H9 (cell line): Measurements from ENCODE around the gene KLK15. TPM values are rescaled to one million over a fixed set of nuclear protein-coding genes. Genes with fewer than 3 reads are reported as not detected.

Source experiments
- DNase-seq: peaks from one replicate; pipeline ENCODE4 v3.0.0-alpha.2; 2017
- H2AFZ ChIP-seq: one replicate; pipeline ENCODE4 v1.6.1; 2013; ENCODE audit warnings: mild to moderate bottlenecking, low read length, control low read depth, moderate library complexity
- H2AK5ac ChIP-seq: 2 replicates; pipeline ENCODE4 v1.6.1; 2013; ENCODE audit warnings: low read length, control low read depth, mixed read lengths; ENCODE audit not compliant: insufficient read length
- H2BK120ac ChIP-seq: one replicate; pipeline ENCODE4 v1.6.1; 2013; ENCODE audit warnings: low read depth, mild to moderate bottlenecking, low read length, control low read depth, inconsistent platforms; ENCODE audit not compliant: poor library complexity, severe bottlenecking
- H2BK12ac ChIP-seq: 2 replicates; pipeline ENCODE4 v1.6.1; 2013; ENCODE audit warnings: low read length, control low read depth, mixed read lengths, low read depth; ENCODE audit not compliant: insufficient read length
- H2BK15ac ChIP-seq: 2 replicates; pipeline ENCODE4 v1.6.1; 2013; ENCODE audit warnings: low read depth, low read length, control low read depth
- H2BK20ac ChIP-seq: one replicate; pipeline ENCODE4 v1.6.1; 2013; ENCODE audit warnings: low read depth, mild to moderate bottlenecking, low read length, control low read depth, inconsistent platforms; ENCODE audit not compliant: poor library complexity, severe bottlenecking
- H2BK5ac ChIP-seq: 2 replicates; pipeline ENCODE4 v1.6.1; 2013; ENCODE audit warnings: low read length, control low read depth, mixed read lengths; ENCODE audit not compliant: insufficient read length
- H3K14ac ChIP-seq: 2 replicates; pipeline ENCODE4 v1.6.1; 2013; ENCODE audit warnings: low read length, control low read depth; ENCODE audit not compliant: insufficient read depth
- H3K18ac ChIP-seq: 2 replicates; pipeline ENCODE4 v1.6.1; 2013; ENCODE audit warnings: low read depth, mild to moderate bottlenecking, mixed read lengths, low read length, control low read depth; ENCODE audit not compliant: insufficient read length
- H3K23ac ChIP-seq: 2 replicates; pipeline ENCODE4 v1.6.1; 2013; ENCODE audit warnings: low read length, control low read depth, mixed read lengths, low read depth; ENCODE audit not compliant: insufficient read length
- H3K23me2 ChIP-seq: 2 replicates; pipeline ENCODE4 v1.6.1; 2013; ENCODE audit warnings: low read depth, mild to moderate bottlenecking, mixed read lengths, low read length, control low read depth; ENCODE audit not compliant: insufficient read length, poor library complexity, severe bottlenecking
- H3K27ac ChIP-seq: 2 replicates; pipeline ENCODE4 v1.5.1; 2013; ENCODE audit warnings: low read length, control low read depth, mixed read lengths, low read depth; ENCODE audit not compliant: insufficient read length
- H3K27me3 ChIP-seq: 2 replicates; pipeline ENCODE4 v1.6.1; 2013; ENCODE audit warnings: low read length, control low read depth, inconsistent platforms; ENCODE audit not compliant: insufficient read depth
- H3K4ac ChIP-seq: 2 replicates; pipeline ENCODE4 v1.6.1; 2013; ENCODE audit warnings: low read depth, mild to moderate bottlenecking, control low read depth, inconsistent platforms, low read length, moderate library complexity
- H3K4me1 ChIP-seq: 2 replicates; pipeline ENCODE4 v1.6.1; 2013; ENCODE audit warnings: low read length, control low read depth, inconsistent platforms; ENCODE audit not compliant: insufficient read depth
- H3K4me2 ChIP-seq: 2 replicates; pipeline ENCODE4 v1.6.1; 2013; ENCODE audit warnings: low read length, control low read depth, mixed read lengths; ENCODE audit not compliant: insufficient read length, insufficient read depth
- H3K56ac ChIP-seq: 2 replicates; pipeline ENCODE4 v1.6.1; 2013; ENCODE audit warnings: low read depth, mild to moderate bottlenecking, mixed read lengths, low read length, control low read depth; ENCODE audit not compliant: insufficient read length
- H3K79me1 ChIP-seq: 2 replicates; pipeline ENCODE4 v1.6.1; 2013; ENCODE audit warnings: low read depth, mild to moderate bottlenecking, moderate library complexity, low read length, control low read depth, inconsistent platforms; ENCODE audit not compliant: insufficient read depth, poor library complexity, severe bottlenecking
- H3K79me2 ChIP-seq: 2 replicates; pipeline ENCODE4 v1.6.1; 2013; ENCODE audit warnings: low read length, control low read depth, inconsistent platforms; ENCODE audit not compliant: insufficient read depth
- H3K9ac ChIP-seq: 2 replicates; pipeline ENCODE4 v1.6.1; 2013; ENCODE audit warnings: low read length, control low read depth, mixed read lengths; ENCODE audit not compliant: insufficient read length; ENCODE audit errors: extremely low read depth
- H3K9me3 ChIP-seq: one replicate; pipeline ENCODE4 v1.6.1; 2013; ENCODE audit warnings: low read depth, low read length, inconsistent platforms; ENCODE audit not compliant: control insufficient read depth
- H3T11ph ChIP-seq: one replicate; pipeline ENCODE4 v1.6.1; 2013; ENCODE audit warnings: mild to moderate bottlenecking, low read length, control low read depth, inconsistent platforms
- H4K20me1 ChIP-seq: one replicate; pipeline ENCODE4 v1.6.1; 2013; ENCODE audit not compliant: control insufficient read depth, insufficient read length, insufficient read depth
- H4K5ac ChIP-seq: 2 replicates; pipeline ENCODE4 v1.6.1; 2013; ENCODE audit warnings: low read depth, mild to moderate bottlenecking, mixed read lengths, low read length, control low read depth; ENCODE audit not compliant: insufficient read length
- H4K8ac ChIP-seq: replicated peaks from 2 replicates; pipeline ENCODE4 v1.6.1; 2013; ENCODE audit warnings: low read length, control low read depth, mixed read lengths, low read depth; ENCODE audit not compliant: insufficient read length
- H4K91ac ChIP-seq: 2 replicates; pipeline ENCODE4 v1.6.1; 2013; ENCODE audit warnings: low read depth, mild to moderate bottlenecking, moderate library complexity, mixed read lengths, low read length, control low read depth; ENCODE audit not compliant: insufficient read length
- H3K27ac Mint-ChIP-seq, 3 experiments: 2 replicates in 2 of 3; 3 replicates in 1 of 3; pipeline ENCODE4 v1.8.0; 2020 to 2021; ENCODE audit warnings: mixed read lengths in 3 of 3, mild to moderate bottlenecking in 1 of 3, moderate library complexity in 1 of 3
- H3K27me3 Mint-ChIP-seq: 2 replicates; pipeline ENCODE4 v1.8.0; 2021; ENCODE audit warnings: low read depth, mild to moderate bottlenecking, moderate library complexity, mixed read lengths
- H3K36me3 Mint-ChIP-seq, 3 experiments: 2 replicates in 2 of 3; 3 replicates in 1 of 3; pipeline ENCODE4 v1.8.0; 2020 to 2021; ENCODE audit warnings: low read depth in 3 of 3, mixed read lengths in 3 of 3; ENCODE audit not compliant: insufficient read depth in 1 of 3
- H3K4me1 Mint-ChIP-seq, 2 experiments: 2 replicates each; pipeline ENCODE4 v1.8.0; 2020; ENCODE audit warnings: mixed read lengths in 2 of 2
- H3K4me3 Mint-ChIP-seq, 2 experiments: 2 replicates in 1 of 2; 3 replicates in 1 of 2; pipeline ENCODE4 v1.8.0; 2020 to 2021; ENCODE audit warnings: mild to moderate bottlenecking in 2 of 2, mixed read lengths in 2 of 2, moderate library complexity in 1 of 2
- H3K9me3 Mint-ChIP-seq, 2 experiments: 2 replicates in 1 of 2; 3 replicates in 1 of 2; pipeline ENCODE4 v1.8.0; 2020; ENCODE audit warnings: mild to moderate bottlenecking in 2 of 2, mixed read lengths in 2 of 2, moderate library complexity in 1 of 2
- WGBS: extraction: QIAGEN DNeasy Blood & Tissue Kit; methylation state at CpG from one replicate; pipeline ENCODE4 v1.1.7; 2013; ENCODE audit warnings: missing lambda C conversion rate, low lambda C conversion rate, mixed read lengths; ENCODE audit not compliant: insufficient read length; ENCODE audit errors: extremely low coverage; 5-methylcytosine and 5-hydroxymethylcytosine counted together
- total RNA-seq: library from RNA; stranded (reverse); gene quantifications from 2 replicates; pipeline ENCODE4 v1.2.1, GENCODE V29; 2021
- TF ChIP-seq, protein P1 (sequence below): fragments of 200-600 bp; sonication (generic); conservative IDR thresholded peaks from 3 replicates; pipeline ENCODE4 v1.8.0; 2021; ENCODE audit warnings: antibody characterized with exemption, mild to moderate bottlenecking

KLK15 gene
- total RNA-seq, 1 experiment from 2014 or later, result not detected

DNA sequence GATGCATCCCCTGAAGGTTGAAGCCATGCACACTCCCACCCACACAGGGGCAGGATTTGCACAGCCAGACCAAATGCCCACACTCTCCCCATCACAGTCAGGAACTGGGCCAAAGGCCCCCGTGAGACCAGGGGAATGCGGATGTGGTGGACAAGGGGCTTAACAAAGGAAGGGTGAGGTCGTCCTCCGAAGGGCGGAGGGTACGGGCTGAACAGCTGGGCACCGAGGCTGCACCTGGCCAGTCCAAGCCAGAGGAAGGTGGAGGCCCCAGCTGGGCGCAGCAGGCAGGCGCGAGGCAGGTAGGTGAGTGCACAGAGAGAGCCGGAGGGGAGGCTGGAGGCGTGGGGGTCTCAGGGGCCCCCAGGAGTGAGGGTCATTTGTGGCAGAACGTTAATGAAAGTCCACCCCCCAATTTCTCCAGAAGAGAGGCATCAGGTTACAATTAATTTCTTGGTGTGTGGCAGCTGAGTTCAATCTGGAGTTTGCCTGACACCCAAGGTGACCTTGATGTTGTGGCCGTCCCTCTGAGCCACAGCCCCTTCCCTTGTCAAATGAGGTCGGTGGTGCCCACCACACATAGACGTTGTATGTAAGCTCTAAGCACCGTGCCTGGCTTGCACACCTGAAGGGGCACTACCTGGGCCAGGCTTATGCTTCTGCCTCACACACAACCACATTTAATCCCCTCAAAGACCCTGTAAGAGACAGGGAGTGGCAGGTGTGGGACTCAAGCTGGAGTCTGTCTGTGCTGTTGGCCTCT is 2.9 kb downstream of the KLK15 start:
- no peak overlapping the region for H3K9ac ChIP-seq
- no peak overlapping the region for H3T11ph ChIP-seq
- H4K91ac ChIP-seq, result no peak overlapping the region
- H3K27ac Mint-ChIP-seq, result no peak overlapping the region
- no peak overlapping the region for H3K56ac ChIP-seq
- H2BK120ac ChIP-seq, result no peak overlapping the region
- no peak overlapping the region for H3K4me3 Mint-ChIP-seq
- TF ChIP-seq, protein P1, sequence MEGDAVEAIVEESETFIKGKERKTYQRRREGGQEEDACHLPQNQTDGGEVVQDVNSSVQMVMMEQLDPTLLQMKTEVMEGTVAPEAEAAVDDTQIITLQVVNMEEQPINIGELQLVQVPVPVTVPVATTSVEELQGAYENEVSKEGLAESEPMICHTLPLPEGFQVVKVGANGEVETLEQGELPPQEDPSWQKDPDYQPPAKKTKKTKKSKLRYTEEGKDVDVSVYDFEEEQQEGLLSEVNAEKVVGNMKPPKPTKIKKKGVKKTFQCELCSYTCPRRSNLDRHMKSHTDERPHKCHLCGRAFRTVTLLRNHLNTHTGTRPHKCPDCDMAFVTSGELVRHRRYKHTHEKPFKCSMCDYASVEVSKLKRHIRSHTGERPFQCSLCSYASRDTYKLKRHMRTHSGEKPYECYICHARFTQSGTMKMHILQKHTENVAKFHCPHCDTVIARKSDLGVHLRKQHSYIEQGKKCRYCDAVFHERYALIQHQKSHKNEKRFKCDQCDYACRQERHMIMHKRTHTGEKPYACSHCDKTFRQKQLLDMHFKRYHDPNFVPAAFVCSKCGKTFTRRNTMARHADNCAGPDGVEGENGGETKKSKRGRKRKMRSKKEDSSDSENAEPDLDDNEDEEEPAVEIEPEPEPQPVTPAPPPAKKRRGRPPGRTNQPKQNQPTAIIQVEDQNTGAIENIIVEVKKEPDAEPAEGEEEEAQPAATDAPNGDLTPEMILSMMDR, result no peak
- no peak overlapping the region for H4K8ac ChIP-seq
- no peaks in the 10 kb centered on the region for H3K79me1 ChIP-seq
- no peak overlapping the region for H3K4me2 ChIP-seq
- H2BK5ac ChIP-seq, result no peak overlapping the region
- DNase-seq, result no peak
- no peak overlapping the region for H4K5ac ChIP-seq
- no peak overlapping the region for H2BK20ac ChIP-seq
- H3K27me3 Mint-ChIP-seq, result peaks cover 62% of the 10 kb centered on the region
- no peaks in the 10 kb centered on the region for H4K20me1 ChIP-seq
- H3K36me3 Mint-ChIP-seq, result no peaks in the 10 kb centered on the region
- H3K27ac ChIP-seq, result no peak overlapping the region
- H2AFZ ChIP-seq, result no peak overlapping the region
- H2BK15ac ChIP-seq, result no peak overlapping the region
- H3K18ac ChIP-seq, result no peak overlapping the region
- peaks cover 0 to 3% of the 10 kb centered on the region in 2 experiments; a peak in 1 of 5 replicates for H3K9me3 Mint-ChIP-seq
- H3K14ac ChIP-seq, result no peak overlapping the region
- WGBS, result no CpG with 5 or more reads among the region's 17 CpGs
- no peaks in the 10 kb centered on the region; the same call in 1 of the 2 replicates for H3K4me1 ChIP-seq
- no peak overlapping the region for H2AK5ac ChIP-seq
- H3K23me2 ChIP-seq, result peaks cover 2% of the 10 kb centered on the region
- H3K4ac ChIP-seq, result no peak overlapping the region
- H2BK12ac ChIP-seq, result no peak overlapping the region
- no peaks in the 10 kb centered on the region for H3K79me2 ChIP-seq
- peaks cover 2 to 11% of the 10 kb centered on the region in 2 experiments; a peak in 1 of 4 replicates for H3K4me1 Mint-ChIP-seq
- H3K27me3 ChIP-seq, result no peaks in the 10 kb centered on the region; the same call in 1 of the 2 replicates
- no peaks in the 10 kb centered on the region for H3K9me3 ChIP-seq
- no peak overlapping the region for H3K23ac ChIP-seq
